ENCODE data around the gene SLC46A1.

- TF ChIP-seq, protein P1, sequence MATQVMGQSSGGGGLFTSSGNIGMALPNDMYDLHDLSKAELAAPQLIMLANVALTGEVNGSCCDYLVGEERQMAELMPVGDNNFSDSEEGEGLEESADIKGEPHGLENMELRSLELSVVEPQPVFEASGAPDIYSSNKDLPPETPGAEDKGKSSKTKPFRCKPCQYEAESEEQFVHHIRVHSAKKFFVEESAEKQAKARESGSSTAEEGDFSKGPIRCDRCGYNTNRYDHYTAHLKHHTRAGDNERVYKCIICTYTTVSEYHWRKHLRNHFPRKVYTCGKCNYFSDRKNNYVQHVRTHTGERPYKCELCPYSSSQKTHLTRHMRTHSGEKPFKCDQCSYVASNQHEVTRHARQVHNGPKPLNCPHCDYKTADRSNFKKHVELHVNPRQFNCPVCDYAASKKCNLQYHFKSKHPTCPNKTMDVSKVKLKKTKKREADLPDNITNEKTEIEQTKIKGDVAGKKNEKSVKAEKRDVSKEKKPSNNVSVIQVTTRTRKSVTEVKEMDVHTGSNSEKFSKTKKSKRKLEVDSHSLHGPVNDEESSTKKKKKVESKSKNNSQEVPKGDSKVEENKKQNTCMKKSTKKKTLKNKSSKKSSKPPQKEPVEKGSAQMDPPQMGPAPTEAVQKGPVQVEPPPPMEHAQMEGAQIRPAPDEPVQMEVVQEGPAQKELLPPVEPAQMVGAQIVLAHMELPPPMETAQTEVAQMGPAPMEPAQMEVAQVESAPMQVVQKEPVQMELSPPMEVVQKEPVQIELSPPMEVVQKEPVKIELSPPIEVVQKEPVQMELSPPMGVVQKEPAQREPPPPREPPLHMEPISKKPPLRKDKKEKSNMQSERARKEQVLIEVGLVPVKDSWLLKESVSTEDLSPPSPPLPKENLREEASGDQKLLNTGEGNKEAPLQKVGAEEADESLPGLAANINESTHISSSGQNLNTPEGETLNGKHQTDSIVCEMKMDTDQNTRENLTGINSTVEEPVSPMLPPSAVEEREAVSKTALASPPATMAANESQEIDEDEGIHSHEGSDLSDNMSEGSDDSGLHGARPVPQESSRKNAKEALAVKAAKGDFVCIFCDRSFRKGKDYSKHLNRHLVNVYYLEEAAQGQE (IDR thresholded peaks at IDR 0.05; ENCODE audit: borderline replicate concordance): no peak
- peak; percentile 13 for TF ChIP-seq CTCF (IDR thresholded peaks at IDR 0.05; ENCODE audit: poor library complexity, severe bottlenecking)
- no peak for TF ChIP-seq EP300 (conservative IDR thresholded peaks at IDR 0.05; ENCODE audit: poor library complexity, severe bottlenecking)
- no peak for TF ChIP-seq POLR2AphosphoS5 (IDR thresholded peaks at IDR 0.05)
- TF ChIP-seq RAD21 (conservative IDR thresholded peaks at IDR 0.05): no peak
- TF ChIP-seq TAF1 (IDR thresholded peaks at IDR 0.05; ENCODE audit: low read depth): no peak
- no peak for TF ChIP-seq EZH2 (IDR thresholded peaks at IDR 0.05; ENCODE audit: borderline replicate concordance, insufficient read depth, low read length, poor library complexity, severe bottlenecking)
- no peak for TF ChIP-seq MXI1 (conservative IDR thresholded peaks at IDR 0.05; ENCODE audit: poor library complexity, severe bottlenecking)
- no peak for TF ChIP-seq SMC3 (conservative IDR thresholded peaks at IDR 0.05; ENCODE audit: poor library complexity)
Observed at GRCh38 chr17:28369684-28370034, 36.4 kb downstream of the SLC46A1 start.
